Fibroblast of skin of abdomen (primary cell): Measurements from ENCODE around the gene SLCO4A1.

Experiments
- DNase-seq: peaks from one replicate; pipeline ENCODE4 v3.0.0-alpha.2; 2013

SLCO4A1 gene

DNA sequence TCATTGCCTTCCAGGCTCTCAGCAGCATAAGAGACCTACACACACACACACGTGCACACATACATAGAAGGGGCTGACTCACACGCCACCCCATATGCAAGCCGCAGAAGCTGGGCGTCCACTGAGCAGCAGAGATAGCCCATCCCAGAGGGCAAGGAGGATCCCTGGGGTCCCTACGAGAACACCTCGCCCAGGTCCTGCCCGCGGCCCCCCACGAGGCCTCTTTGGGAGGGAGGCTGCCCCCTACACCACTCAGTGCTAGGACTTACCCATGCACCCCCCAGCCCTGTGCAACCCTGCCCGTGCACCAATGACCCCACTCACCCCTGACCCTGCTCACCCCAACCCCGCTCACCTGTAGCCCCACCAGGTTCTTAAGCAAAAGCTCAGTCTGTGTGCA lies 45.8 kb downstream of the SLCO4A1 start:
- DNase-seq: no peak

DNA sequence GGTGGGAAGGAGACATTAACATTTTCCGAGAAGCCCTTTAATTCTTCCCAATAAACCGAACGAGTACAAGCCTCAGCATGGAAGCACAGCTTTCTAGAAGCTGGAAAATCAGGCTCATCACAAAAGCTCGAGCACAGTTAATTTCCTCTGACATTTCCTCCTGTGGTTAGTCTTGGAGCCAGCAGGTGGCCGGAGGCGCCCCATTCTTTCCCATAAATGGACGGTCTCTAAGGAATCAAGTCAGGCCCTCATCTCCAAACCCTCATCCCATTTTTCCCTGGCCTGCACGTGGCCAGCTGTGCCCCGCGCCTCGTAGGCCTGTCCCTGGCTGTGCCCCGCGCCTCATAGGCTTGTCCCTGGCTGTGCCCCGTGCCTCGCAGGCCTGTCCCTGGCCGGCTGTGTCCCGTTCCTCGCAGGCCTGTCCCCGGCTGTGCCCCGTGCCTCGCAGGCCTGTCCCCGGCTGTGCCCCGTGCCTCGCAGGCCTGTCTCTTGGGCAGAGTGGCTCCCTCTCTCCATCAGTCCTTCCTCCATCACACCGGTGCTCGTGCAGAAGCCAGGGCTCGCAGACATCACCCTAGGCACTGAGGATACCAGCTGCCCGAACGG lies 46.7 kb downstream of the SLCO4A1 start:
- no peak for DNase-seq

DNA sequence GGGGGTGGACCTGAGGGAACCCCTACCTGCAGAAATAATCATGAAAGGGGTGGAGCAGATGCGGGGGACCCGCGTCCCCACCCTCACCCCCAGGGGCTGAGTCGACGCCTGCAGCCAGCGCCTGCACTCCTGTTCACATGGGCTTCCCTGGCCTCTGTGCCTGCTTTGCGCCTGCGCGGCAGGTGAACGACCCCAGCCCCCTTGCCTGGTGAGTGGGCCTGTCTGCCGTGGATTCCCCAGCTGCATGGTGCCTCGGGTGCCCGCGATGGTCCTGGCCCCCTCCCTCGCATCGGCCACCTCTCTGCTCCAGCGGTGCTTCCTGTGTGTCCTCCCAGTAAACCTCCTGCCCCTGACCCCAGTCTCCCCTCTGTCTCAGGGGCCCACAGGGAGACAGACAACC lies 47.6 kb downstream of the SLCO4A1 start:
- DNase-seq: no peak

DNA sequence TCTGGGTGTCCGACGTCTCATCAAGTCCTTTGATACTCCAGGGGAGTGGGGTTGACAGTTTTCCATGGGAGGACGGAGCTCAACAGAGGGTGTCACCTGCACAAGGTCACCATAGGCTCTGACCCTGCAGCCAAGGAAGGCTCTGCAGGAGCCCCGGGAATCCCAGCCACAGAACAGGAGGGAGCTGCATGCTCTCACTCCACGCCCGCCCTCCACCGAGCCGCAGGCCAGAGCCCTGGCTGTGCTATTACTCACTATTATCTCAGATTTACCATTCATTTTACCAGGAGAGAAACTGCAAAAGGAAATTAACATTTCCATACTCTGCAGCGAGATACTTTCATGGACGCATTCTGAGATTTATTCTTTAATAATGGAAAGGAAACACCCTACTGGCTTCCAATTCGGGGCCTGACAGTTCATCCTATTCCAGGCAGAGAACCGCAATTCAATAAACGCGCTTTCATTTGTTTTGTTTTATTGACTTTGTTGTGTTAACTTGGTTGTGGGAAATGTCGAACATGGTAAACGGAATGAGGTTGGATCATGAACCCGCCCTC lies 48.0 kb downstream of the SLCO4A1 start:
- no peak for DNase-seq

DNA sequence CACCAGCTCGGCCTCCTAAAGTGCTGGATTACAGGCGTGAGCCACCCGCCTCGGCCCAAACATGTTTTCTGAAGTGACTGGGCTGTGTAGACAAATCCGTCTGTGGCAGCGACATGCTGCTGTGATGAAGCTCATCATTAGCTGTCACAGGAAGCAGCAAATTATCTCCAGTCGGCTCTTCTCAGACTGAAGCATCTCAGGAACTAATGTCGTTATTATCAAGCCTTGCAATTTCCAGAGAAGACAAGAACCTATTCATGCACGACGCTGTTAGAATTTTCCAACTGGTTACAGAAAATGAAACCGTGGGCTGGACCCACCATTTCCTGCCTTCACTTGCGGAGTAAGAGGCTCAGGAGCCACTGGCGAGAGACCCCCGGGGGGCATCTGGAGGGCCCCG lies 49.2 kb downstream of the SLCO4A1 start:
- no peak for DNase-seq

- no peak for DNase-seq
Measured at GRCh38 chr20:62692176-62692575, 49.9 kb downstream of the SLCO4A1 start.

GRCh38 chr20:62692801-62693523 lies 50.7 kb downstream of the SLCO4A1 start:
- DNase-seq: no peak

DNA sequence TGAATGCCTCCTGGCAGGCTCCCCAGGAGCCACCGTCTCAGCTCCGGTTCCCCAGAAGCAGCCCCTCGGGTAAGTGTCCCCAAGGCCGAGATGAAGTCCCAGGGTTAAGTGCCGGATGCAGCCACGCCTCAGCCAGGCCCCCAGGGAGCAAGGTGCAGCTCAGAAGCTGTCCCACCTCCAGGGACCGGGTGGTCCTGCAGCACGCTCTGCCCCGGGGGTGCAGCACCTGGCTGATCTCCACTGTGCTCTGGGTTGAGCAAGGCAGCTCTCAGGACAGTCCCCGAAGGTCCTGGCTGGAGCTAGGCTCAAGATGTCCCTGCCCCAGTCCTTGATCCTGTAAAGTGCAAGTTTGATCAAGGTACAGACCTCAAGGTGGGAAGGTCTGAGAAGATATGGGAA lies 51.2 kb downstream of the SLCO4A1 start:
- DNase-seq: no peak

GRCh38 chr20:62694106-62694505 lies 51.8 kb downstream of the SLCO4A1 start:
- no peak for DNase-seq

DNA sequence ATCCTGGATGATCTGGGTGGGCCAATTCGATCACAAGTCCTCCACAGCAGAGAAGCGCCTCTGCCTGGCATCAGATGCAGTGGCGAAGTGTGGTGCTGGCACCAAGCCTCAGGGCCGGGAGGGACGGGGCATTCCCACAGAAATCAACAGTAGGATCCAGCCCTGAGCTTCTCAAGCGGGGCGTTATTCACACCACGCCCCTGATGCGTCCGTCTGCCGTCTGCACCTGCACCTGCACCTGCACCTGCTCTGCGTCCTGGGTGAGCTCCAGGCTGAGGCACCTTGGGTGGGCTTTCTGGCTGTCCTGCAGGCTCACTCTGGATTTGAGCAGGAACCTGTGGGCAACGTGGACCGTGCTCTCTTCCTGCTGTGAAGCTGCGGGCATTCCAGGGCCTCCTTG lies 52.6 kb downstream of the SLCO4A1 start:
- no peak for DNase-seq

- no peak for DNase-seq
Measured at GRCh38 chr20:62695448-62696414, 53.4 kb downstream of the SLCO4A1 start.

DNA sequence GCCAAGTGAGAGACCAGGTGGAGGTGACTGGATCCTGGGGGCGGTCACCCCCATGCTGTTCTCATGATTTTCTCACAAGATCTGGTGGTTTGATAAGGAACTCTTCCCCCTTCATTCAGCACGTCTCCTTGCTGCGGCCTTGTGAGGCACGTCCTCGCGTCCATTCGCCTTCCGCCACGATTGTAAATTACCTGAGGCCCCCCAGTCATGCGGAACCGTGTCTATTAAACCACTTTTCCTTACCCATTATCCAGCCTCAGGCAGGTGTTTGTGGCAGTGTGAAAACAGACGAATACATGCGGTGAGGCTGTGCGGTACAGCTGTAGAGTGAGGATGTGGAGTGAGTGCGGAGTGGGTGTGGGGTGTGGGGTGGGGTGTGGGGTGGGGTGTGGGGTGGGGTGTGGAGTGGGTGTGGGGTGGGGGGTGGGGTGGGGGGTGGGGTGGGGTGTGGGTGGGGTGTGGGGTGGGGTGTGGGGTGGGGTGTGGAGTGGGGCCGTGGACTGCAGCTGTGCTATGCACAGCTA lies 54.2 kb downstream of the SLCO4A1 start:
- DNase-seq: no peak

- DNase-seq: no peak
Measured at GRCh38 chr20:62696989-62697388, 54.7 kb downstream of the SLCO4A1 start.

DNA sequence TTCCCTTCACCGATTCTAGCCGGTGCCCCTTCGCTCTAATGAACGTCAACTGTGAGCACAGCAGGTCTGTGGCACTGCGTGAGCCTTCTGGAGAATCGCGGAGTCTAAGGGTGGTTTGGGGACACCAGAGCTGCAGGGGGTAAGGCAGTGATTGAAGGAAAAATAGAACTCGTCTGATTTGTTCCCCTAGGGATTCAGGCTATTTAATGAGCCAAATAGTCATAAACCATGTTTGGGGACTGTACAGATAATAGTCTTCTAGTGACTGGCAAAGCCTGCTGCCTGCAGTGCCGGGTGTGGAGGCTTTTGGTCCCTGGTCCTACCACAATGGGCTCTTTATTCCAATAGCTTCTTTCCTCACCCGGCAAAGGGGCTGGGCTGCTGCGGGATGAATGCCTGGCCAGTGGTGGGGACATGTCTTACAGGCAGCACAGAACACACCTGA lies 55.2 kb downstream of the SLCO4A1 start:
- no peak for DNase-seq

GRCh38 chr20:62698231-62698630 lies 55.9 kb downstream of the SLCO4A1 start:
- no peak for DNase-seq

GRCh38 chr20:62699296-62699695 lies 57.0 kb downstream of the SLCO4A1 start:
- no peak for DNase-seq

DNA sequence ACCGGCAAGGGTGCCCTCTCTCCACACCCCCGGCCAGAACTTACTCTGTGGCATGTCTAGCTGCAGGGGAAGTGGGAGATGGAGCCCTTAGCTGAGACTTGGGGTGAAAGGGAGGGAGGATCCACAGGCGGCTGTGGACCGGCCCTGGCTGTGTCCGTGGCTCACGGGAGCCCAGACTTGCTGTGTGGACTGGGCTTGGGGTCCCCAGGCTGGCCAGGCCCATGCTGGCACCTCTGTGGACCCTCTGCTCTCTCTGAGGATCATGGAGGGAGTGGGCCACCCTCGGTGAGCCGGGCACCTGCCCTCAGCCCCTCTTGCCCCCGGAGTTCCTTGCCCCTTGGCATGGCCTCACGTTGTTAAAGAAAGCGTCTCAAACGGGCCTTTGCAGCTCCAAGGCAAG lies 57.4 kb downstream of the SLCO4A1 start:
- no peak for DNase-seq

DNA sequence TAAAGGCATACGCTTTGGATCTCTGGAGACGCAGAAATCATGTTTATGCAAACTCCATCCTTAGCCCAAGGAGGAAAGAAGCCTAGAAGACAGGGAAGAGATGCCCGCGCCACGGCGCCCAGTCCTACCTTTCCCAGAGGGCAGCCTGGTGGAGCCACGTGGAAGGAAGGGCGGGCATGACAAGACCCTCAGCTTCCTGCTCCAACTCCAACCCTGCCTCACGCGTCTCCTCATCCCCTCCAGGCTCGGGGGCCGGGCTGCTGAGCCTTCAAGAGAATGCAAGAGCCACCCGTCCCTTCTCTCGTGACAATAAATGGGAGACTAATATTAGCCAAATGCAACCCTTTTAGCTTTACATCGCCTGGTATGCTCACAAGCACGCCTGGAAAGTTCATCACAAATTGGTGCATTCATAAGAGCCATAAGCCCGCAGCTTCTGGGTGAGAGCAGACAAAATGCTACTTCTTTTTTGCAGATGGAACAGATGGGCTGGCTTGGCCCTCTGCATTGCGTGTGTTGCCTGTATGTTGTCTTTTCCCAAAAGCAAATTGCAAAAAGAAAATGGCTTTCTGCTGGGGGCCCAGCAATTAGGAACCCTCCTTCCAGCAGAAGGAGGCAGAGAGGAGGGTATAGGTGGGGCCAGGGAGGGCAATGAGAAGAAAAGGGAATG lies 58.1 kb downstream of the SLCO4A1 start:
- no peak for DNase-seq

- no peak for DNase-seq
Measured at GRCh38 chr20:62701161-62702012, 59.1 kb downstream of the SLCO4A1 start.

DNA sequence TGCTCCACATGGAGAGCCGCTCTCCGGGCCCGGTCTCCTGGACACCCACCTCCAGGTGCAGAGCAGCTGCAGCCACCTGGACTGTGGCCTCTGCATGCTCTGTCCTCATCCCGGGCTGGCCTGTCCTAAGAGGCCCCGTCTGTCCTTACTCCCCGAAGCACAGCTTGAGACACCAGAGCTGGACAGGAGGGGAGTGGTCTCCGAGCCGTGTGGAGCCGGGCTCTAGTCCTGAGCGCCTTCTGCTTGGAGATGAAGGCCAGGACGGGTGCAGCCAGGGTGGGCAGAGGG lies 59.7 kb downstream of the SLCO4A1 start:
- DNase-seq: no peak
